ENCODE results near the gene SEC14L1.
A peak's percentile ranks its signal among the peaks of the same experiment; 100 is the strongest.

Gene SEC14L1

DNA sequence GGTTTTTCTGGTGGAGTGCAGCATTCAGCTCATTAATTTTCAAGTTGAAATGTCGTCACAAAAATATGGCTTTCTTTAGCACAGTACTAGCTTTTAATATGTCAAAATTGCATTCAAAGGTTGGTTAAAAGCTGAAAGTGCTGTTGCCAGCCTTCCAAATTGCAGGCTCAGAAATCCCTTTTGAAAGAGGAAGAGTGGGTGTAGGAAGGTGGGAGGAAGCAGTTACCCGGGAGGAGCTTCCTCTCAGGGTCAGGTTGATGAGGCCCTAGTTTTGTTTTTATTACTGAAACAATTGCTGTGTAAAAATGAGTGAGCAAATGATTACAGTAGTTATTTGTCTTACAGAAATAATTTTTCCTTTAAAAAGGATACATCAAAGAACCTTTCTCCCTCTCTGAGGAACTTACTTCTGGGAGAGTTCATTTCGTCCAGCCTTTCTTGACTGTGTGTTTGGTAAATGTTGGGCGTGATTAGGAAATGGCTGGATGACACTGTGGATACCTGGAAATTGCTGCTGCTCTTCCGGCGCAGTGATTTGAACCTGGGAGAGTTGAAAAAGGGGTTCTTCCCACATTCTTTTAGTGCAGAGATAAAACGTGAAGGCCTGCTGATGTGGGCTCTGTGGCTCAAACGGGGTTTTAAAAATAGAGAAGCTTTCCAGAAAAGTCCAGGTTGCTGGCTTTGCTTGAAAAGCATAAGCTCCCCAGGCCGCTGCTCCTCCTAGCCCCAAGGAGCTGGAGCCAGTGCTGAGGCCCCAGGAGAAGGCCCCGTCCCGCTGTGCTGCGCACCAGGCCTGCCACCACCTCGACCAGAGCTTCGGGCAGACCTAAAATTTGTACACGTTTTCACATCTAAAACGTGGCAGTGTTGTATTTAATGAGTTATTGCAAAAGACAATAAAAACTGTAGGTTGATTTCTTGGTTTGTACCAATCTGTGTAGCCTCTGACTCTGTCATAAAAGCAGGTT lies 41.7 kb downstream of the SEC14L1 start:
- in situ Hi-C loops (cut with MboI; ENCODE audit: low pct_unique_long_range_greater_than_20kb, low sequenced_read_pairs), result no loop called here
- DNase-seq, result peak; percentile 62

DNA sequence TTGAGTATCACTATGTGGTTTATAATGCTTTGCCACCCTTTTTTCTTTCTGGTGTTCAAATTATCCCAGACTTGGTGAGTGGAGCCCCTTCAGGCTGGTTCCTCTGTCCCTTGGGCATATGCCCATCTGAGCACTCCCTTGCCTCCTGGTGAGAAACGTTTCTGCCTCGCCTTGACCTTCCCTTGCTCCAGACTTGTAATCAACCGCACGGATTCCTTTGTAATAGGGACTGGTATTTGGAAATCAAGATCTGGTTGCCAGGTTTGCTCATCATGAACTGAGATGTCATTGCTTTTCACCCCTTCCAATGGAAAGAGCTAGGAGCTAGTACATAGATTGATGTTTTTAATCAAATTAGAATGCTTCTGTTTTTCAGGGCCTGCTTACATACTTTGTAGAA lies 43.7 kb downstream of the SEC14L1 start:
- in situ Hi-C loops (cut with MboI; ENCODE audit: low pct_unique_long_range_greater_than_20kb, low sequenced_read_pairs), result no loop called here
- DNase-seq, result no peak

DNA sequence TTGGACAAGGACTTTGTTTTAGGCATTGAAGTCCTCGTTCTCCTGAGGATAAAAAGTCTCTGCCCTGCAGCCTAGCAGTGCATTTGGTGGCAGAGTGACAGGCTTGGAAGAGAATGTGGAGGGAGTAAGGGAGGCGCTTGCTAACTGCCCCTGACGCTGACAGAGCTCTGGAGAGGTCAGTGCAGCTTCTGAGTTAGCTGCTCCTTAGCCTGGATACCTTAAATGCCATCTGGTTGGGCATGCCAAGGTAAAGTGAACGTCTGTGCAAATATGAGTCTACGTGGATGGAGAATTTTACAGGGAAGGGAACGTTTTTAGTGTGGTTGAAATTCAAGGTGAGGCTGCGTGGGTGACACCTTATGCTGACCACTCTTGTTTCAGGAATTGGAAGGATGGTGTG lies 44.4 kb downstream of the SEC14L1 start:
- in situ Hi-C loops (cut with MboI; ENCODE audit: low pct_unique_long_range_greater_than_20kb, low sequenced_read_pairs), result no loop called here
- no peak for DNase-seq

DNA sequence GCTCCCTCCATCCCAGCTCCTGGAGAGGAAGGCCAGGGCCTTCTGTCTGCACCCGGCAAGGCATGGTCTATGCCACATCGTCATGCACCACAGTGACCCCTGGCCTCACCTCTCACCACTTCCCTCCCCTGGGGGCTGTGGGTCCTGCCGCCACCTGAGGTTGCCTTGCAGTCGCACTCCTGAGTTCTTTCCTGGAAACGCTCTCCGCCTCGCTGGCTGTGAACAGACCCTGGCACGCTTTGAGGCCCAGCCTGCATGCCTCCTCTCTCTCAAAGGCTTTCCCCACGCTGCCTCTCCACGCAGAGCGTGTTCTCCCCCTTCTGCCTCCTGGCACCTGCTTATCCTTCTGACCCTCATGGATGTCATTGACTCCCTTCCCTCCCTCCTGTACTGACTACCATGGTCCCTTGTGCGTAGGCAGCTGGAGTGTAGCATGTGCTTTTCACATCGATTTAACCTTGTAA lies 45.4 kb downstream of the SEC14L1 start:
- in situ Hi-C loops (cut with MboI; ENCODE audit: low pct_unique_long_range_greater_than_20kb, low sequenced_read_pairs), result no loop called here
- DNase-seq, result peak; percentile 37

DNA sequence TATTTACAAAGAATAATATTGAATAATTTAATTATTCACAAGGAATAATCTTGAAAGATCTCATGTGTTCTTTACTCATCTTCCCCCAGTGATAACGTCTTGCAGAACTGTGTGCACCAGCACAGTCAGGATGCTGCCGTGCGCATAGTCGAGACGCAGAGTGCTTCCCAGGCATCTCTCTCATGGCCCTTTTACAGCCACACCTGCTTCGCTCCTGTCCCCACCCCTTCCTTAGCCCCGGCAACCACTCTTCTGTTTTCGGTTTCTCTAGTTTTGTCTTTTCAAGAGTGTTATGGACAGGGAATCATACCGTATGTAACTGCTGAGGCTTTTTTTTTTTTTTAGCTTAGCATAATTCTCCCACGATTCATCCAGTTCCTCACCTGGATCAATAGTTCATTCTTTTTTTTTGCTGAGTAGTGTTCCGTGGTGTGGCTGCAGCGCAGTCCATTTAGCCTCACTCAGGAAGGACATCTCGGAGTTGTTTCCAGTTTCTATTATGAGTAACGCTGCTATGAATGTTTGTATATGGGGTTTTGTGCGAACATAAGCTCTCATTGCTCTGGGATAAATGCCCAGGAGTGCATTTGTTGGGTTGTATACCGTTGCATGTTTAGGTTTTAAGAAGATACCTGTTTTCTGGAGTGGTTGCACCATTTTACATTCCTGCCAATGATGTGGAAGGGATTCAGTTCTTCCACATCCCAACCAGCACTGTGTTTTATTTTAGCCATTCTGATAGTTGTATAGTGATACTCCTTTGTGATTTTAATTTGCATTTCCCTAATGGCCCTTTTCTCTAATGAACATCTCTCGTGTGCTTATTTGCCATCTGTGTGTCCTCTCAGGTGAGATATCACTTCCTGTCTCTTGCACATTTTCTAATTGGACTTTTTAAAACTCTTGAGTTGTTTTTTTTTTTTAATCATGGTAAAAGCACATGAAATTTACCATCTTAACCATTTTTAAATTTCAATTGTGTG lies 47.6 kb downstream of the SEC14L1 start:
- no peak for DNase-seq
- in situ Hi-C loops (cut with MboI; ENCODE audit: low pct_unique_long_range_greater_than_20kb, low sequenced_read_pairs), result no loop called here

DNA sequence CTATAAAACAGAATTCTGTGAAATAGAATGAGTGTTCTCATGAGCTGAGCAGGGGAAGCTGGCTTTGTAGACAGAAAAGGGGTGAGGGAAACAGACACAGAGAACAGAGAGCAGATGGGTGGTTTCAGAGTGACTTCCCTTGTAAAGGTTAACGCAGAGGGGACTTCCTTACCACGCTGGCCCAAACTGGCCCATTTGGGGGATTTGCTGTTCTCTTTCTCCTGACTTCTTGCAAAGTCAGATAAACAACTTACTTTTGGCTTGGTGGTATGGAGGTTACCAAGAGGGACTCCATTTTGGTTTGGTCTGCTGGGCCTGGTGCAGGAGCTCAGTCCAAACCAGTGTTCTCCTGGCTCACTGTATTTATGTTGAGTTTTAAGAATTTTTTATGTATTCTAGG lies 48.4 kb downstream of the SEC14L1 start:
- DNase-seq, result no peak
- in situ Hi-C loops (cut with MboI; ENCODE audit: low pct_unique_long_range_greater_than_20kb, low sequenced_read_pairs), result no loop called here

DNA sequence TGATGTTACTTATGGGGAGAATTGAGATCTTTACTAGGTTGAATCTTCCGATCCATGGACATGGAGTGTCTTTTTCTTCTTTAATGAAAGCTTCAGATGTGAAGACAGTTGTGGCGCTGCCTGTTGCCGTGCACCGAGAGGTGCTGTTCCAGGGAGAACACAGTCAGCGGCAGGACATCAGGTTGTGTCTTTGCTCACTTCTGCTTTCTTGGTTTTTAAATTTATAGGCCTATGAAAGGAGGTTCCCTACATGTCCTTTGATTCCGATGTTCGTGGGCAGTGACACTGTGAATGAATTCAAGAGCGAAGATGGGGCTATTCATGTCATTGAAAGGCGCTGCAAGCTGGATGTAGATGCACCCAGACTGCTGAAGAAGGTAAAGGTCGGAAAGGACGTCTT lies 49.8 kb downstream of the SEC14L1 start:
- in situ Hi-C loops (cut with MboI; ENCODE audit: low pct_unique_long_range_greater_than_20kb, low sequenced_read_pairs), result no loop called here
- DNase-seq, result peak; percentile 58

DNA sequence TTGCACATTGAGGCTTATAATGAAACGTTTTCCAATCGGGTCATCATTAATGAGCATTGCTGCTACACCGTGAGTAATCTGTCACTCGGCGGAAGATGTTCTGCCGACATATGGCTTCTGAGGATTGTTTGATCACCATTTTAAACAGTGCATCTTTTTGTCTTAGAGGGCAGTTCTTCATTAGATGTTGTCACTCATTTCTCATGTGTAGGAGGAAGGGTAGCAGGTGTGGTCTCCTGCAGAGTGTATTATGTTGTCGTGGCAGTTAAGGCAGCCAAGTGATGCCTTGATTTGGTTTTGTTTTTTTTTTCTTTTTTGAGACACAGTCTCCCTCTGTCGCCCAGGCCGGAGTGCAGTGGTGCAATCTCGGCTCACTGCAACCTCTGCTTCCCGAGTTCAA lies 50.5 kb downstream of the SEC14L1 start:
- in situ Hi-C loops (cut with MboI; ENCODE audit: low pct_unique_long_range_greater_than_20kb, low sequenced_read_pairs), result no loop called here
- no peak for DNase-seq

DNA sequence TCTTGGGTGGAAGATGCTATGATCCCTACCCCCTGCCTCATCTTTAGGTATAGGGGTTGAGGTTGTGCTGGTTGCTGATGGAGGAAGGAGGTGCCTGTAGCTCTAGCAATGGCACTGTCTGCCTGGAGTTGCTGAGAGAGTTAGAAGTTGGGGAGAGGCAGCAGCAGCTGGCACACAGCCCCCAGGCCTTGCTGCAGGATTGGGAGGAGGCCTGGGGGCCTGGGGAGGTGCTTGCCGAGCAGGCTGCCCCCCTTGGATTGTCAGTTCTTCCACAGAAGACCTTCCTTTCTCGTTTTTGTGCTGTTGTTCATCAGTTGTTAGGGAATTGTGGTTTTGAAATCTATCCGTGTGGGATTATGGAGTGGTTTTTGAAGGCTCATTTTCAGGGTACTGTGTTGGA lies 52.9 kb downstream of the SEC14L1 start:
- in situ Hi-C loops (cut with MboI; ENCODE audit: low pct_unique_long_range_greater_than_20kb, low sequenced_read_pairs), result no loop called here
- DNase-seq, result no peak

DNA sequence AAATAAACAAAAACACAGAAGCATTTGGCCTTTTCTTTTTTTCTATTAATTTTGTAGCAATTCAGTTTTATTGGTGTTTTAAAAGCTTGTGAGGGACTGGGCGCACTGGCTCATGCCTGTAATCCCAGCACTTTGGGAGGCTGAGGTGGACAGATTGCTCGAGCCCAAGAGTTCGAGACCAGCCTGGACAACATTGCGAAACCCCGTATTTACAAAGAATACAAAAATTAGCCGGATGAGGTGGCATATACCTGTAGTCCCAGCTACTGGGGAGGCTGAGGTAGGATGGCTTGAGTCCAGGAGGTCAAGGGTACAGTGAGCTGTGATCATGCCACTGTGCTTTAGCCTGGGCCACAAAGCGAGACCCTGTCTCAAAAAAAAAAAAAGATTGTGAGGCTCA lies 53.4 kb downstream of the SEC14L1 start:
- in situ Hi-C loops (cut with MboI; ENCODE audit: low pct_unique_long_range_greater_than_20kb, low sequenced_read_pairs), result no loop called here
- DNase-seq, result no peak

DNA sequence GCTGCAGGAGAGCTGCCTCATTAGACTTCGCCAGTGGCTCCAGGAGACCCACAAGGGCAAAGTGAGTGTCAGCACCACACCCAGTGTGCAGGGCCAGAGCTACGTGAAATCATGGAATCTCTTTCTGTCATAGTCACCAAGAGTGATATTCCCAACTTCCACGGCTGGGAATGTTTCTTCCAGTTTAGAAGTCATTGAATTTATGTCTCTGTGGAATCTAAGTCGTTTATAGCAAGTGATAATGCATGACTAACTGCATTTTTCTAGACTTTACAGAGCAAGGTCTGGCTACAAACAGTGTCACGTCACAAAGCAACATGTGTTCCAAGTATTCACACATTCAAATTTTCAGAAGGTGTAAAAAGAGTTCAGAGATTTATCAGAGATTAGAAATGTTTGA lies 55.5 kb downstream of the SEC14L1 start:
- no peak for DNase-seq
- in situ Hi-C loops (cut with MboI; ENCODE audit: low pct_unique_long_range_greater_than_20kb, low sequenced_read_pairs), result no loop called here

DNA sequence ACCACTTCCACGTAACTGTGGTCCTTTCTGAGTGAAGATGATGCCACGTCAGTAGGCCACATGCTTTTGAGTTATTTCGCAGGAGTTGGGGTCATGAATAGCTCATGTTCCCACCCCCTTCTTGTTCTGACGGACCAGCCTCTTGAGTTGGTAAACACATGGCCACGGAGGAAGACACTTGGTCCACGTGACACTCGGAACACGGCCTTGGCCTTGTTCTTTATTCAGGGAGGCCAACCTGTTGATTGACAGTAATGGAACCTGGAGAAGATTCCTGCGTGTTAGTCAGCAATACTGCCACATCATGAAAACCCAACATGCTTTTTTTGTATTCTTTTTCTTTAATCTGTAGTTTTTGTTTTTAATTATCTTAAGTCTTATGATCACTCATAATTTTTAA lies 56.3 kb downstream of the SEC14L1 start:
- no peak for DNase-seq
- in situ Hi-C loops (cut with MboI; ENCODE audit: low pct_unique_long_range_greater_than_20kb, low sequenced_read_pairs), result no loop called here

DNA sequence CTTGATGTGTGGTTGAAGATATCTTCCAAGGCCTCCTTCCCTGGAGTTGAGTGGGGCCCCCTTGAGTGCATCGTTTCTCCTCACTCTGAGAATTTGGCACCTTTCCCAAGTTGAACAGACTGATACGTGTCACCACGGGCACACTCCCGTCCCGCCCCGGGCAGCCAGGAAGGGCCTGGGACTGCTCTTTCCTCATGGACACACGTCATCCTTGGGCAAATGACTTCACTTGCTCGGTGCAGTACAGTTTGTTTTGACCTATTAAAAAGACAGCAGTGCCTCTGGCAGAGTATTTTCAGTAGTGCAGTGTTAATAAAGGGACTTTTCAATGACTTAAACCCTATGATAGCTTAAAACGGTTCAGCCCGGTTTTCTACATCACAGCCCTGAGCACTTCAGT lies 59.9 kb downstream of the SEC14L1 start:
- in situ Hi-C loops (cut with MboI; ENCODE audit: low pct_unique_long_range_greater_than_20kb, low sequenced_read_pairs), result no loop called here
- DNase-seq, result no peak

DNA sequence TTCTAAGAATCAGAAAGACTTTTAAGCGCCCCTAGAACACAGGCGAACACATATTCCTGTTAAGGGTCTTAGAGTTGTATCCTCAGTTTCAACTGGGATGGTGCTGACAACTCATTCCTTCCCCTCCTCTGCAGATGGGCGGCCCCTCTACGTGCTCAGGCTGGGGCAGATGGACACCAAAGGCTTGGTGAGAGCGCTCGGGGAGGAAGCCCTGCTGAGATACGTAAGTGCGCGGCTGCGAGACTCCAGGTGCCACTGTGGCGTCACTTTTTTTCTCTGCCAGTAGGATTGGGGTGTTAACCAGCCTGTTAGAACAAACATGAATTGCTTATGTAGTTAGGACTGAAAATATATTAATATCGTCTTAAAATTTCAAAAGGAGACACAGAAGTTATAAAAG lies 62.7 kb downstream of the SEC14L1 start:
- no peak for DNase-seq
- in situ Hi-C loops (cut with MboI; ENCODE audit: low pct_unique_long_range_greater_than_20kb, low sequenced_read_pairs), result no loop called here

DNA sequence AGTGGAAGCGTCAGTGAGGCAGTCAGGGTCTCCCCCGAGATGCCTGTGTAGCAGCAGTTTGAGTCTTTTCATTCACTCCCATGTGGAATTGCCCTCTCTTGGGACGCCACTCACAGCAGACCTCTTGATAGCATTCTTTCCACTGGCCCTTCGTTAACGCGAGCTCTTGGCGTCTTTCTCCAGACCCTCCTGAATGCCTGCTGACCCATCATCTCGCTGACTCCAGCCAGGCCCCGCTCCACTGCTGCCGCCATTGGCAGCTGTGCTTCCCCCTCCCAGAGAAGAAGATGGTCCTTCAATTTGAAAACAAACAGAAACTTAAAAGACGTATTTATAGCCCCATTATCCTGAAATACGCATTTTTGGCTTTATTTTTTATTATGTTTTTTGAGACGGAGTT lies 63.1 kb downstream of the SEC14L1 start:
- in situ Hi-C loops (cut with MboI; ENCODE audit: low pct_unique_long_range_greater_than_20kb, low sequenced_read_pairs), result no loop called here
- no peak for DNase-seq

DNA sequence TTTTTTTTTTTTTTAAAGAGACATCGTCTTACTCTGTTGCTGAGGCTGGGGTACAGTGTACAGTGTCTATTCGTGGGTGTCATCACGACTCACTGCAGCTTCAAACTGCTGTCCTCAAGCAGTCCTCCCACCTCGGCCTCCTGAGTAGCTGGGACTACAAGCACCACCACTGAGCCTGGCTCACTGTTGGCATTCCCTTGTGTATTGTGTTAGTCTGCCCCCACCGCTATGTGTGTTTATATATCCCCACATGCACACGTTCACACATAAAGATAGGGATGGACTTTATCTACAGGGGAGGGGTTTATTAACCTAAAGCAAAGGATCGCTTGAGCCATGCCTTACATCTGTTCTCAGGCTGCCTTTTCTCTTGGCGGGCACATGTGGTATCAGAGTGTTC lies 63.8 kb downstream of the SEC14L1 start:
- no peak for DNase-seq
- in situ Hi-C loops (cut with MboI; ENCODE audit: low pct_unique_long_range_greater_than_20kb, low sequenced_read_pairs), result no loop called here

DNA sequence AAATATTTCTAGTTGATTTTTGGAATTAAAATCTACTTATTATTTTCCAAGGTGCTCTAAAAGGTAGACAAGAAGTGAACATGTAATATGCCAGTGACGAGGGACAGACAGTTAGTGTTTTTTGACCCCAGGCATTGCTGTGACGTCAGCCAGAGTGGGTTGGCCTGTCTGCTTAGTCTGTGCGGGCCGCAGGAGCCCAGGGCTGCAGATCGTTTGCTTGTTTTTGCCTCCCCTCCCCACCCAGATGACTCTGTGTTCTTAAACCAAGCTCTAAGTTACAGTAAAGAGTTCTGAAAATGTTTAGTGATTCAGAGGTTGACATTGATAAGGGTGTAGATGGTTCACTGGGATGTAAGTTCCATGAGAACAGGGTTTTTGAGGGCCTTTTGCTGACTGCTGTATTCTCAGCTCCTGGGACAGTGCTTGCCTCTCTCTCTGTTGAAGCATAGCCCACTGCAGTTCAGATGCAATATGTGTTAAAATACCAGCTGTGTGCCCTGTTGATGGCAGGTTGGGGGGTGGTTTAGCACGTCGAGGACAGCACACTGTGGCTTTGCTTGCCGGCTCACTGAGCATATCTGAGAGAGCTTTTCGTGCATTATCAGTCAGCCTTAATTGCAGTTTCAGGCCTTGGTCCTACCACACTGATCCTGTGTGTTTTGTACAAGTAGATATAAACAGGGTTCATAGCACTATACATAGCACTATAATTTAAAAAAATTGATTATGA lies 64.8 kb downstream of the SEC14L1 start:
- in situ Hi-C loops (cut with MboI; ENCODE audit: low pct_unique_long_range_greater_than_20kb, low sequenced_read_pairs), result no loop called here
- no peak for DNase-seq

DNA sequence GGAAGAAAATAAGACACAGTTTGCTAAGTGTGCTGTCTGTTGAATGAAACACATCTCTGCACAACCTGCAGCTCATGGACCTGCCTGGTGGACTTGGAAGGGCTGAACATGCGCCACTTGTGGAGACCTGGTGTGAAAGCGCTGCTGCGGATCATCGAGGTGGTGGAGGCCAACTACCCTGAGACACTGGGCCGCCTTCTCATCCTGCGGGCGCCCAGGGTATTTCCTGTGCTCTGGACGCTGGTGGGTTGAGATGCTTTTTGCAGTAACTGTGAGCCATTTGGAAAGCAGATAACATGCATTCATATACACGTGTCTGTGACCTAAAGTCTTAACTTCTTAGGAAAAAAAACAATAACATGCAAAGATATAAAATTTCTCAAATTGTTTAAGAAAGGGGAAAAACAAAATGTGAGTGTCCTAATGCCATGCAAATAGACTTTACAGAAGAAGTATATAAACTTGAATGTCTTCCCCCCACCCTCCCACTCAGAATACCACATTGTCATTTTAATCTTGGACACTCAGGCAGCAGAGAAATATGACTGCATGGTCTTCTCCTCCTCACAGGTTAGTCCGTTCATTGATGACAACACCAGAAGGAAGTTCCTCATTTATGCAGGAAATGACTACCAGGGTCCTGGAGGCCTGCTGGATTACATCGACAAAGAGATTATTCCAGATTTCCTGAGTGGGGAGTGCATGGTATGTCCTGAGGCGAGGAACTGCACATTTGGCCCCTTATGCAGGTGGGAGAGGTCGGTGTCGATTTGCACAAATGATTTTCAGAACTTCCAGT lies 65.6 kb downstream of the SEC14L1 start:
- DNase-seq, result peak; percentile 75
- in situ Hi-C loops (cut with MboI; ENCODE audit: low pct_unique_long_range_greater_than_20kb, low sequenced_read_pairs), result no loop called here
